HCT116 (cell line): ENCODE measurements around the gene CYP11A1. TPM values are rescaled to one million over a fixed set of nuclear protein-coding genes. Genes with fewer than 3 reads are reported as not detected.
A peak's percentile ranks its signal among the peaks of the same experiment; 100 is the strongest.

ENCODE experiments used
- ATAC-seq: fragments of 200-7000 bp; cut with Tn5 transposase; 2 replicates; pipeline ENCODE4 v1.9.1; 2020; ENCODE audit warnings: mild to moderate bottlenecking, moderate library complexity
- BruUV-seq: library from RNA; stranded (reverse); fragments of 400-500 nt; replicated peaks from 2 replicates; lab custom pipeline; 2021; lab: Mats Ljungman, UMichigan
- CTCF ChIA-PET: fragments of 300-600 bp; sonication (Branson Sonifier 250); formaldehyde crosslinking; loops from one replicate; lab custom pipeline; 2021; ENCODE audit warnings: antibody characterized with exemption; lab: Charles Lee
- POLR2A ChIA-PET: fragments of 300-600, 350-600 bp; sonication (Branson Sonifier 250); formaldehyde crosslinking; loops from one replicate; lab custom pipeline; 2021; ENCODE audit warnings: antibody characterized with exemption; lab: Charles Lee
- RAD21 ChIA-PET, 2 experiments: fragments of 300-600 bp; sonication (Branson Sonifier 250); formaldehyde crosslinking; loops; one replicate each; lab custom pipeline; 2023; ENCODE audit warnings: low total read pairs in 2 of 2; ENCODE audit not compliant: uncharacterized antibody in 2 of 2, unreplicated experiment in 2 of 2, low non-redundant PET in 1 of 2; lab: Charles Lee
- DNase-seq: peaks from one replicate; pipeline ENCODE4 v3.0.0-alpha.2; 2010; ENCODE audit warnings: low read depth, low spot score
- H2AFZ ChIP-seq: fragments of 200-600 bp; shearing (Covaris generic), sonication (generic); 2 replicates; pipeline ENCODE4 v1.6.1; 2017; ENCODE audit warnings: low read depth, mixed run types, mixed read lengths, antibody characterized with exemption, low read length; ENCODE audit not compliant: poor library complexity, severe bottlenecking
- H3K27ac ChIP-seq: 2 replicates; pipeline ENCODE4 v1.5.1; 2012; ENCODE audit warnings: low read depth, low read length
- H3K27me3 ChIP-seq: fragments of 200-600 bp; sonication (generic); 2 replicates; pipeline ENCODE4 v1.6.1; 2016; ENCODE audit warnings: mixed run types, low read length, mixed read lengths; ENCODE audit not compliant: insufficient read depth
- H3K36me3 ChIP-seq, 2 experiments: fragments of 200-500 bp in 1 of 2; fragments of 200-600 bp in 1 of 2; sonication (Bioruptor generic) in 1 of 2; sonication (generic) in 1 of 2; 2 replicates each; pipeline versions ENCODE4 v1.5.1 to v1.6.1; 2014 to 2016; ENCODE audit warnings: low read length in 2 of 2, inconsistent platforms in 1 of 2, mixed read lengths in 1 of 2, mixed run types in 1 of 2; ENCODE audit not compliant: insufficient read depth in 2 of 2, control insufficient read depth in 1 of 2
- H3K4me1 ChIP-seq, 2 experiments: fragments of 200-600 bp in 1 of 2; sonication (generic) in 1 of 2; 2 replicates each; pipeline versions ENCODE4 v1.5.1 to v1.6.1; 2012 to 2017; ENCODE audit warnings: low read length in 2 of 2, inconsistent platforms in 1 of 2, mild to moderate bottlenecking in 1 of 2, mixed read lengths in 1 of 2, mixed run types in 1 of 2, moderate library complexity in 1 of 2; ENCODE audit not compliant: insufficient read depth in 2 of 2, control insufficient read depth in 1 of 2
- H3K4me2 ChIP-seq: fragments of 200-600 bp; sonication (generic); 2 replicates; pipeline ENCODE4 v1.6.1; 2017; ENCODE audit warnings: mixed run types, low read length, mixed read lengths
- H3K4me3 ChIP-seq, 2 experiments: fragments of 200-600 bp in 1 of 2; sonication (generic) in 1 of 2; replicated peaks in 1 of 2; 2 replicates each; pipeline ENCODE4 v1.5.1; 2011 to 2016; ENCODE audit warnings: low read length in 2 of 2, control low read depth in 1 of 2, low read depth in 1 of 2, mild to moderate bottlenecking in 1 of 2, mixed read lengths in 1 of 2, mixed run types in 1 of 2
- H3K79me2 ChIP-seq: fragments of 200-600 bp; sonication (generic); 2 replicates; pipeline ENCODE4 v1.6.1; 2017; ENCODE audit warnings: mild to moderate bottlenecking, mixed run types, low read length, moderate library complexity, mixed read lengths; ENCODE audit not compliant: insufficient read depth
- H3K9ac ChIP-seq: fragments of 200-600 bp; sonication (generic); 2 replicates; pipeline ENCODE4 v1.6.1; 2016; ENCODE audit warnings: low read length, mixed read lengths
- H3K9me2 ChIP-seq: fragments of 200-600 bp; sonication (generic), shearing (Covaris generic); 2 replicates; pipeline ENCODE4 v1.6.1; 2017; ENCODE audit warnings: mixed run types, mild to moderate bottlenecking, moderate library complexity; ENCODE audit not compliant: insufficient read depth
- H3K9me3 ChIP-seq, 2 experiments: fragments of 200-500 bp in 1 of 2; fragments of 200-600 bp in 1 of 2; sonication (Bioruptor generic) in 1 of 2; sonication (generic) in 1 of 2; 2 replicates each; pipeline ENCODE4 v1.6.1; 2014 to 2017; ENCODE audit warnings: low read length in 2 of 2, mixed read lengths in 2 of 2, inconsistent platforms in 1 of 2, low read depth in 1 of 2, mild to moderate bottlenecking in 1 of 2, mixed run types in 1 of 2, moderate library complexity in 1 of 2; ENCODE audit not compliant: control insufficient read depth in 1 of 2, insufficient read depth in 1 of 2
- H4K20me1 ChIP-seq: fragments of 200-600 bp; sonication (generic), shearing (Covaris generic); 2 replicates; pipeline ENCODE4 v1.6.1; 2017; ENCODE audit warnings: mixed run types, mild to moderate bottlenecking, moderate library complexity; ENCODE audit not compliant: insufficient read depth
- CBX3 ChIP-seq: IDR thresholded peaks from 2 replicates; pipeline ENCODE4 v1.6.1; 2012; ENCODE audit warnings: low read depth
- ELF1 ChIP-seq: IDR thresholded peaks from 2 replicates; pipeline ENCODE4 v1.6.1; 2012; ENCODE audit warnings: low read depth, borderline replicate concordance
- EZH2phosphoT487 ChIP-seq: fragments of 200-600 bp; IDR thresholded peaks from 2 replicates; pipeline ENCODE4 v1.6.1; 2018; ENCODE audit warnings: antibody characterized with exemption, borderline replicate concordance
- JUND ChIP-seq: IDR thresholded peaks from 2 replicates; pipeline ENCODE4 v1.6.1; 2012
- POLR2AphosphoS5 ChIP-seq: IDR thresholded peaks from 2 replicates; pipeline ENCODE4 v1.6.1; 2011; ENCODE audit warnings: mild to moderate bottlenecking, low read depth, low read length, moderate library complexity
- RAD21 ChIP-seq: IDR thresholded peaks from 2 replicates; pipeline ENCODE4 v1.6.1; 2012; ENCODE audit warnings: low read depth, mild to moderate bottlenecking
- SRF ChIP-seq: IDR thresholded peaks from 2 replicates; pipeline ENCODE4 v1.6.1; 2012; ENCODE audit warnings: low read depth
- ZBTB33 ChIP-seq: IDR thresholded peaks from 2 replicates; pipeline ENCODE4 v1.6.1; 2011; ENCODE audit warnings: mild to moderate bottlenecking, low read length, moderate library complexity; ENCODE audit not compliant: insufficient replicate concordance; ENCODE audit errors: extremely low read depth
- ZFX ChIP-seq: fragments of 450-650 bp; IDR thresholded peaks from 2 replicates; pipeline ENCODE4 v1.6.1; 2017
- ZNF274 ChIP-seq: fragments of 200-500 bp; sonication (Bioruptor generic); IDR thresholded peaks from 2 replicates; pipeline ENCODE4 v1.6.1; 2014; ENCODE audit warnings: mild to moderate bottlenecking, low read depth, low read length, inconsistent platforms
- intact Hi-C: fragments of 100-400 bp; cut with micrococcal nuclease; formaldehyde crosslinking; loops from 2 replicates; pipeline ENCODE4 v1.10.0; 2022
- total RNA-seq: library from RNA; stranded (reverse); gene quantifications from one replicate; pipeline ENCODE4 v1.2.1, GENCODE V29; 2021; ENCODE audit not compliant: unreplicated experiment

Gene CYP11A1
- total RNA-seq, 1 experiment from 2014 or later: 0.57 TPM

- CTCF ChIA-PET: no interaction called here
- no peak for ATAC-seq
- Histone ChIP-seq H2AFZ (no peak overlapping the region), H3K4me1 (peaks cover 19 to 94% of the 10 kb centered on the region in 2 experiments), H3K27ac (no peak overlapping the region), H3K9me2 (no peaks in the 10 kb centered on the region), H3K9me3 (no peaks in the 10 kb centered on the region), H3K79me2 (no peaks in the 10 kb centered on the region), H4K20me1 (no peaks in the 10 kb centered on the region), H3K27me3 (no peaks in the 10 kb centered on the region), H3K4me3 (no peak overlapping the region), H3K9ac (no peak overlapping the region), H3K36me3 (no peaks in the 10 kb centered on the region), H3K4me2 (peak overlapping the region; percentile 21)
- no peak for DNase-seq
- RAD21 ChIA-PET: no interaction called here
- no TSS peak for BruUV-seq
- intact Hi-C loops: no loop called here
- POLR2A ChIA-PET: interaction anchor here (1.4 kb wide), 1 partner anchor 9 kb away, joined by 5 read pairs; no protein-coding TSS in a partner anchor
- TF ChIP-seq ZBTB33 (no peak), CBX3 (no peak), EZH2phosphoT487 (no peak), RAD21 (no peak), SRF (no peak), ZNF274 (no peak), JUND (no peak), POLR2AphosphoS5 (no peak), ZFX (no peak), ELF1 (no peak)
Observed at GRCh38 chr15:74387621-74388362, 20.3 kb upstream of the CYP11A1 start.
